Naive thymus-derived CD8-positive, alpha-beta T cell (primary cell): ENCODE results near the gene SEL1L. TPM values are rescaled to one million over a fixed set of nuclear protein-coding genes. Genes with fewer than 3 reads are reported as not detected.
"Not testable (repeated sequence)": the region's sequence is repeated elsewhere in the genome, so short reads cannot be mapped to it uniquely, and the experiment has no call there.

ENCODE experiments used
- ATAC-seq, 2 donors: fragments of 150-1000 bp; cut with Tn5 transposase in 1 of 2; sonication (Bioruptor Pico), chemical (Tn5 transposase) in 1 of 2; 1 replicate in 1 of 2; 2 replicates in 1 of 2; pipeline ENCODE4 v1.10.0; 2021; ENCODE audit warnings: mild to moderate bottlenecking in 2 of 2, moderate library complexity in 2 of 2
- POLR2A ChIA-PET: fragments of 350-600 bp; sonication (Branson Sonifier 250); formaldehyde crosslinking; loops from one replicate; lab custom pipeline; 2021; ENCODE audit warnings: antibody characterized with exemption; lab: Charles Lee
- DNase-seq, 10 donors: peaks; one replicate each; pipeline versions ENCODE4 v3.0.0 to v3.0.0-alpha.2; 2020 to 2022
- H3K27ac Mint-ChIP-seq, 10 donors: one replicate each; pipeline ENCODE4 v1.8.0; 2020 to 2022; ENCODE audit warnings: mild to moderate bottlenecking in 10 of 10, mixed read lengths in 10 of 10, moderate library complexity in 4 of 10, inconsistent platforms in 1 of 10
- H3K27me3 Mint-ChIP-seq, 5 donors: one replicate each; pipeline ENCODE4 v1.8.0; 2021 to 2022; ENCODE audit warnings: mixed read lengths in 5 of 5
- H3K36me3 Mint-ChIP-seq, 3 donors: one replicate each; pipeline ENCODE4 v1.8.0; 2020 to 2022; ENCODE audit warnings: mixed read lengths in 3 of 3, mild to moderate bottlenecking in 2 of 3, inconsistent platforms in 1 of 3
- H3K4me1 Mint-ChIP-seq, 4 donors: one replicate each; pipeline ENCODE4 v1.8.0; 2021 to 2022; ENCODE audit warnings: mixed read lengths in 4 of 4
- H3K4me3 Mint-ChIP-seq, 10 donors: one replicate each; pipeline ENCODE4 v1.8.0; 2020 to 2022; ENCODE audit warnings: mild to moderate bottlenecking in 10 of 10, mixed read lengths in 10 of 10, moderate library complexity in 6 of 10, inconsistent platforms in 1 of 10
- H3K9me3 Mint-ChIP-seq, 9 donors: one replicate each; pipeline ENCODE4 v1.8.0; 2020 to 2022; ENCODE audit warnings: mixed read lengths in 9 of 9, mild to moderate bottlenecking in 3 of 9, inconsistent platforms in 1 of 9, moderate library complexity in 1 of 9
- polyA plus RNA-seq, 3 donors: library from polyadenylated mRNA; unstranded; fragments of 300-500 nt; fragmentation: Illumina TruSeq; gene quantifications; one replicate each; pipeline ENCODE4 v1.2.3, GENCODE V29; 2021
- total RNA-seq, 8 experiments: library from RNA in 2 of 8; stranded (reverse) in 2 of 8; gene quantifications; one replicate each; pipeline ENCODE4 v1.2.3 and lab custom pipeline; 2021 to 2026

SEL1L gene
- total and polyA plus RNA-seq, 5 experiments from 2014 or later: 12.0 to 58.0 (median 22.9) TPM

GRCh38 chr14:81435048-81435390 lies 98.6 kb downstream of the SEL1L start:
- no peaks in the 10 kb centered on the region for H3K9me3 Mint-ChIP-seq
- H3K4me1 Mint-ChIP-seq: peaks cover 11 to 18% (median 12%) of the 10 kb centered on the region in 4 donors
- no peak for DNase-seq
- H3K36me3 Mint-ChIP-seq: peaks cover 0 to 2% (median 0%) of the 10 kb centered on the region in 3 donors
- peaks cover 44 to 76% (median 64%) of the 10 kb centered on the region in 5 donors for H3K27me3 Mint-ChIP-seq
- POLR2A ChIA-PET: no interaction called here
- ATAC-seq: no peak
- peak overlapping the region; percentile 74 to 93 (median 84) for H3K4me3 Mint-ChIP-seq
- peak overlapping the region in 2 of 10 donors; percentile 22 to 87 for H3K27ac Mint-ChIP-seq

GRCh38 chr14:81434230-81434629 lies 99.4 kb downstream of the SEL1L start:
- Mint-ChIP-seq H3K4me3 (peak overlapping the region in 5 of 10 donors; percentile 1 to 76 (median 45)), H3K4me1 (peaks cover 11 to 18% (median 12%) of the 10 kb centered on the region in 4 donors), H3K36me3 (peaks cover 0 to 2% (median 0%) of the 10 kb centered on the region in 3 donors), H3K9me3 (no peaks in the 10 kb centered on the region), H3K27ac (no peak overlapping the region), H3K27me3 (peaks cover 44 to 76% (median 63%) of the 10 kb centered on the region in 5 donors)
- no peak for DNase-seq
- ATAC-seq: no peak
- POLR2A ChIA-PET: no interaction called here

- H3K4me1 Mint-ChIP-seq: peaks cover 11 to 18% (median 12%) of the 10 kb centered on the region in 4 donors
- H3K27ac Mint-ChIP-seq: no peak overlapping the region
- POLR2A ChIA-PET: no interaction called here
- H3K36me3 Mint-ChIP-seq: peaks cover 0 to 2% (median 0%) of the 10 kb centered on the region in 3 donors
- ATAC-seq: no peak
- H3K4me3 Mint-ChIP-seq: no peak overlapping the region
- no peaks in the 10 kb centered on the region for H3K9me3 Mint-ChIP-seq
- DNase-seq: no peak
- H3K27me3 Mint-ChIP-seq: peaks cover 44 to 71% (median 57%) of the 10 kb centered on the region in 5 donors
Measured at GRCh38 chr14:81433378-81433777, 100.3 kb downstream of the SEL1L start.

- no peaks in the 10 kb centered on the region for H3K9me3 Mint-ChIP-seq
- H3K4me1 Mint-ChIP-seq: peaks cover 9 to 15% (median 10%) of the 10 kb centered on the region in 4 donors
- DNase-seq: no peak
- no peak overlapping the region for H3K27ac Mint-ChIP-seq
- POLR2A ChIA-PET: no interaction called here
- H3K4me3 Mint-ChIP-seq: no peak overlapping the region
- peaks cover 0 to 2% (median 0%) of the 10 kb centered on the region in 3 donors for H3K36me3 Mint-ChIP-seq
- ATAC-seq: no peak
- peaks cover 43 to 71% (median 56%) of the 10 kb centered on the region in 5 donors for H3K27me3 Mint-ChIP-seq
Measured at GRCh38 chr14:81432219-81432661, 101.4 kb downstream of the SEL1L start.

- Mint-ChIP-seq H3K4me3 (no peak overlapping the region), H3K4me1 (peaks cover under 1 to 3% (median 1%) of the 10 kb centered on the region in 4 donors), H3K36me3 (no peaks in the 10 kb centered on the region), H3K9me3 (no peaks in the 10 kb centered on the region), H3K27ac (no peak overlapping the region), H3K27me3 (peaks cover 39 to 72% (median 52%) of the 10 kb centered on the region in 5 donors)
- POLR2A ChIA-PET: no interaction called here
- DNase-seq: no peak
- ATAC-seq: no peak
Measured at GRCh38 chr14:81430235-81430634, 103.4 kb downstream of the SEL1L start.

GRCh38 chr14:81429749-81430148 lies 103.9 kb downstream of the SEL1L start:
- H3K27me3 Mint-ChIP-seq: peaks cover 34 to 67% (median 47%) of the 10 kb centered on the region in 5 donors
- H3K9me3 Mint-ChIP-seq, H3K4me1 Mint-ChIP-seq, H3K4me3 Mint-ChIP-seq, H3K27ac Mint-ChIP-seq, DNase-seq, H3K36me3 Mint-ChIP-seq, POLR2A ChIA-PET, ATAC-seq: not testable (repeated sequence)

GRCh38 chr14:81429028-81429427 lies 104.6 kb downstream of the SEL1L start:
- Mint-ChIP-seq H3K4me1 (no peaks in the 10 kb centered on the region), H3K9me3 (no peaks in the 10 kb centered on the region), H3K4me3 (no peak overlapping the region), H3K27me3 (peaks cover 34 to 60% (median 41%) of the 10 kb centered on the region in 5 donors), H3K27ac (no peak overlapping the region), H3K36me3 (no peaks in the 10 kb centered on the region)
- DNase-seq (no peak), ATAC-seq (no peak)
- POLR2A ChIA-PET: no interaction called here

- Mint-ChIP-seq H3K9me3 (no peaks in the 10 kb centered on the region), H3K4me3 (no peak overlapping the region), H3K27ac (no peak overlapping the region), H3K36me3 (no peaks in the 10 kb centered on the region), H3K4me1 (peaks cover 0 to 1% (median 0%) of the 10 kb centered on the region in 4 donors), H3K27me3 (peaks cover 22 to 44% (median 28%) of the 10 kb centered on the region in 5 donors)
- no peak for ATAC-seq
- POLR2A ChIA-PET: no interaction called here
- no peak for DNase-seq
Measured at GRCh38 chr14:81427348-81428058, 106.2 kb downstream of the SEL1L start.

GRCh38 chr14:81423504-81423903 lies 110.1 kb downstream of the SEL1L start:
- peaks cover 0 to 5% (median 0%) of the 10 kb centered on the region in 3 donors for H3K36me3 Mint-ChIP-seq
- peaks cover 0 to 1% (median 0%) of the 10 kb centered on the region in 4 donors for H3K4me1 Mint-ChIP-seq
- H3K4me3 Mint-ChIP-seq: no peak overlapping the region
- H3K27me3 Mint-ChIP-seq: peaks cover 9 to 26% (median 17%) of the 10 kb centered on the region in 5 donors
- H3K9me3 Mint-ChIP-seq: peaks cover 0 to 12% (median 0%) of the 10 kb centered on the region in 9 donors
- no peak overlapping the region for H3K27ac Mint-ChIP-seq
- ATAC-seq (no peak), DNase-seq (no peak)
- POLR2A ChIA-PET: no interaction called here

Other genes with a start within 250 kb of the SEL1L start
- not detected for gene STON2, start 133.5 kb downstream of the SEL1L start, total RNA-seq
- gene STON2, start 133.5 kb downstream of the SEL1L start, polyA plus RNA-seq: not detected